ENCODE measurements around the gene MSI2.

Gene MSI2

GRCh38 chr17:57440522-57441269 lies 184.4 kb downstream of the MSI2 start:
- peak; percentile 73 for DNase-seq (ENCODE audit: low spot score)

GRCh38 chr17:57441270-57441600 lies 184.9 kb downstream of the MSI2 start:
- no peak for DNase-seq (ENCODE audit: low spot score)

DNA sequence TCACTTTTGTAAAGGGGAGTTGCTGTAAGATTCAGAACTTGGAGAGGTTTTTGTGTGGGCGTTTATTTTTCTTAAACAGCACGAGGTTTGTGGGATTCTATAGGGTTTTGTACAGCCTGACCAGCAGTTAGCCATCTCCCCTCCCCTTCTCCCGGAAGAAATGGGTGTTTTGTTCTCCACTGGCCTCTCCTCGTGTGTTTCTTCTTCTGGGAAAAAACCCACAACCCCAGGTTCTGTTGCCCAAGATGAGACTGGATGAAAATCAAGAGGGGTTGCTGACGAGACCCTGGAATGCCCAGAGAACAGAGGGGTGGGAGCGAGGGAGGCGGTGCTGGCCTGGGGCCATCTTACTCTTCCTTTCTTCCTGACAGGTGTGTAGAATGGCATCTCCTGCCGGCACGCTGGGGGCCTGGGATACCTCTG lies 186.1 kb downstream of the MSI2 start:
- no peak for DNase-seq (ENCODE audit: low spot score)

DNA sequence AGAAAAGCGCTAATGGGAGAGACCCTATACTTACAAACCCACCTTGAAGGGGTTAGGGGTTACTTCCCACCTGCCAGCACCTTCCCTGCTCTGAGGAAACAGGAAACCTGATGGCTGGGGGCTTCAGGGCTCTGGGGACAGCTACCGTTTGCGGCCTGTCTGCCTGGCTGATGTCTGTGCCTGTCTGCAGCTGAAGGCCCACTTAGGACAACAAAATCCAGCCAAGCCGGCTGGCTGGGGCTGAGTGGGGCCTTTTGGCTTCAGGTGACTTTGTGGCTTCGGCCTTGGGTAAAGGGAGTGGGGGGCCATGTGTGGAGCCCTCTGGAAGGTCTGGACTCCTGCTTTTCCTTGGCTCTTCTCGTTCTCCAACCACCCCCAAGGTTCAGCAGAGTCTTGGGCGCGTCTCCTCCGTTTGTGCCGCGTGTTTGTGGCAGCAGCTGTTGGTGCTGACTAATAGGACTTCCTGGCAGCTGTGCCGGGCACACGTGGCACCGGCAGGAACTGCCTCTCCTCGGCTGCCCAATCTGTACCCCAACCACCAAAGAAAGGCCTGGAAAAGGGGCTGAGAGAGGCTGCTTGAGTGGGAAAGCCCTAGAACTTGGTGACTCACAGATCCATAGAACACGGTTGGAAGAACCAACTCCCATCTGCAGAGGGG lies 186.7 kb downstream of the MSI2 start:
- no peak for DNase-seq (ENCODE audit: low spot score)

GRCh38 chr17:57443781-57444180 lies 187.5 kb downstream of the MSI2 start:
- no peak for DNase-seq (ENCODE audit: low spot score)

DNA sequence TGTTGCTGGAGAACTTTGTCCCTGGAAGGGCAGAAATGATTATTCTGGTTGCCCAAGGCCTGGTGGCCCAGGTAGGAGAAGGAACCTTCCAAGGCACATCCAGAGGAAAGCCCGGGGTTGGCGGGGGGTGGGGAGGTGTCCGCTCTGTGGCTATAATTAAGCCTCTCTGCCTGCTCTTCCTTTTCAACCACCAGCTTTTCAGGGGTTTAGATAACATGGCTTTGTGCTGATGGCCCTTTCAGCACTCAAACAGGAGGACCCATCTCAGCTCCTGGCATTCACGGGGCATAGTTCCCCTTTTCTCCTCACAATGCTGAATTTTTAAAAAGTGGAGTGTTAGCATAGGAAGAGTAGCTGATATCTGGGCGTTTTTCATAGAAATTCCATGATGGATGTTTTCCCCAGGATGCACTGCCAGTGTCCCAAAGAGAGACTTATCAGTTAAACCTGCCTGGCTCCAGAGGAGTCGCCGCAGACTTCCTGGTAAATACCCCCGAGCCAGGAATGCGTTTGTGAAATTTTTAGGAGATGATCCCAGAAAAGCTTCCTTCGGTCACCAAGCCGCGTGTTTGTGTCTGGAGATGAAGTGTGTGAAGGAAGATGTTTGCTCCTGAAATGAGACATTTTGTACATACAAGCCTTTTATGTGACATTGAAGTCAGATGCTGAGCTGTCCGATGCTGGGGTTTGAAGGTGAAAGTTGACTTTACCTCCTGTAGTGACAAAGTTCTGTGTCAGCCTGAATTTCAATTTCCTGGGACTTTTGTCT lies 188.5 kb downstream of the MSI2 start:
- DNase-seq (ENCODE audit: low spot score) = no peak

- no peak for DNase-seq (ENCODE audit: low spot score)
Measured at GRCh38 chr17:57445772-57446472, 189.6 kb downstream of the MSI2 start.

- no peak for DNase-seq (ENCODE audit: low spot score)
Measured at GRCh38 chr17:57447357-57447989, 191.2 kb downstream of the MSI2 start.

GRCh38 chr17:57447990-57448758 lies 191.9 kb downstream of the MSI2 start:
- DNase-seq (ENCODE audit: low spot score) = no peak

GRCh38 chr17:57448759-57449283 lies 192.5 kb downstream of the MSI2 start:
- DNase-seq (ENCODE audit: low spot score) = no peak

DNA sequence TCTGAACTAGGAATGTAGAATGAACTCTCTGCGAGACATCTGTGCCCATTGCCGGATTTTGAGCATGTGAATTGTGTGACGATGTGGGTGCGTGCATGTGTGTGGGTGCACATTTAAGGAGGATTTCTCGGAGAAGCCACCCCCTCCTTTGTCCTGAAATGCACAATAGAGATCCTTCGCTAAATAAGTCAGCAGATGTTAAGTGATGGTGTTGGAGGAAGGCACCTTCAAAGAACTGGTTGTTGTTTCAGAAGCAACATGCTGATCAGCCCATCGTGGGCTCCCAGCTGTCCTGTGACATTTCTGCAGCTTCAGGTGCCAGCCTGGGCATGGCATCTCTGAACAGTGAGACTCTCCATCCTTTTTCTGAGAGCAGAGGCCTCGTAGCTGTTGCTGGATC lies 194.9 kb downstream of the MSI2 start:
- no peak for DNase-seq (ENCODE audit: low spot score)

- no peak for DNase-seq (ENCODE audit: low spot score)
Measured at GRCh38 chr17:57451643-57452042, 195.3 kb downstream of the MSI2 start.

- no peak for DNase-seq (ENCODE audit: low spot score)
Measured at GRCh38 chr17:57453841-57454425, 197.6 kb downstream of the MSI2 start.

DNA sequence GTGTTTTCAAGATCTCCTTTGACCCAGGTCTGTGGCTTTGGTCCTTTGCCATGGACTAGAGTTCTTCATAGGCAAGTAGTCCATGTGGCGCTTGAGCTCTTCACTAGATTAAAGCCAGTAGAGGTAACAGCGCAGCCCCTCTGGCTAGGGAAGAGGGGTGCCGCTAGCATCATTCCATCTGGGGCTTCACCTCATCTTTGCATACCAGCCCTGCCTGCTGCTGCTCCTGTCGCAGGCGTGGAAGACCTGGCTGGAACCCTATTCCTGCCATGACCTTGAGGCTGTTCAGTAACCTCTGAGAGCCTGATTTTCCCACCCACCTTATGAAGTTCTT lies 198.4 kb downstream of the MSI2 start:
- DNase-seq (ENCODE audit: low spot score) = no peak

DNA sequence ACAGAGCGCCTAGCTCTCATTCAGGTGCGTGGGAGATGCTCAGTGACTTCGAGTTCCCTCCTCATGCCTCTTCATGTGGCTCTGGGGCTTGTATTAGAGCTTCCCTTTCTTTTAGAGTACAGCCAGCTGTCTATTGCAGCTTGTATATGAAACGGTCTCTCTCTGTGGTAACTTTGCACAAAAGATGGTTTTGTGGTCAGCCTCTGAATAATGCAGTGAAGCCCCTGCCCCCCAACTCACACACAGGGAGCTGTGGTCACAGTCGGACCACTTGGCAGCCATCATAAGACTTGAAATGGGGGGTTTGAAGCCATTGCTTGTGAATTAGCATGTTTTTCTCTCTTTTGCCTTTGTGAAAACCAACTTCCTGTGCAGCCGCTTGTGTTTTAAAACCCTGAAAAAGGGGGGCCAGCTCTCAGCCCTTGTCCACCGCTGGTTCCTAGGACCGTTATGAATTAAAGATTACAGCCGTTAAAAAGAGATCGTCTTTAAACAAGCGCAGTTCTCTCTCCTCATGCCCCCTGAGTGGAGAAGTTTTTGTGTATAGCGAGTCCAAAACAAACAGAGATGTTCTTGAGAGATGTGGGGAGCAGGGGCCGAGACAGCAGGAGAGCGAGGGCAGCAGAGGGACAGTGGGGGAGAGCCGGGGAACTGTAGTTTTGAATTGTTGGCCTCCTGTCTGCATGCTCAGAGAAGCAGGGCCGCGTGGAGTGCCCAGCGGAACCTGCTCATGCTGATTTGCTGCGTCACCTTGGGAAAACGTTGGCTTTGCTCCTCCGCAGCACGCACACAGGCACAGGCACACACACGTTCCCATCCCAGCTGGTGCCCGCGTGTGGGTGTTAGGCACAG lies 199.0 kb downstream of the MSI2 start:
- DNase-seq (ENCODE audit: low spot score) = no peak

DNA sequence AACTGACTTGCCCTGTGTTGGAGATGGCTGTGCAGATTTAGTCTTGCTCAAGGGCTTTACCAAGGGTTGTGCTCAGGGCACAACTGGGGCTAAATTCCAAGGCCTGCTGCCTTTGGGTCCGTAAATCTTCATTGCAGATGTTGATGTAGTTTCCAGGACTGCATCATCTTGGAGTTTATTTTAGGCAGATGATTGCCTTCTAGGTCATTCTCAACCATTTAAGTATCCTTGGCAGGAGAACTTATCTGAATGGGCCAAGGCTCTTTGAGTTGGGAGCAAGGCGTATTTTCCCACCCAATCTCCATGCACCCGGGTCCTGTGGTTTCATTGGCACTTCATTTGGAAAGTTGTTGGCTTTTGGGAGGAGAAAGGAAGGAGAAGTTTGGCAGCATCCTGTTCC lies 200.3 kb downstream of the MSI2 start:
- DNase-seq (ENCODE audit: low spot score) = no peak

- no peak for DNase-seq (ENCODE audit: low spot score)
Measured at GRCh38 chr17:57457188-57457587, 200.9 kb downstream of the MSI2 start.

GRCh38 chr17:57458718-57459285 lies 202.5 kb downstream of the MSI2 start:
- DNase-seq (ENCODE audit: low spot score) = no peak

- DNase-seq (ENCODE audit: low spot score) = peak; percentile 31
Measured at GRCh38 chr17:57459286-57459915, 203.1 kb downstream of the MSI2 start.
